Measurements from ENCODE around the gene TMEM82.
"Not testable (repeated sequence)": the region's sequence is repeated elsewhere in the genome, so short reads cannot be mapped to it uniquely, and the experiment has no call there.

TMEM82 gene

GRCh38 chr1:15742339-15742801 lies at the start of gene TMEM82:
Gene TMEM82, plus strand, starts transcription at chr1:15742499. Its CDS starts 61 bp downstream, at chr1:15742560.
- DNase-seq, result no peak

GRCh38 chr1:15693371-15693770 lies 48.9 kb upstream of the TMEM82 start:
- DNase-seq, result no peak

- peak; percentile 55 for DNase-seq
These were observed 45.3 kb upstream of the TMEM82 start for GRCh38 chr1:15696956-15697521.

GRCh38 chr1:15698201-15698600 lies 44.1 kb upstream of the TMEM82 start:
- DNase-seq, result no peak

- not testable (repeated sequence) for DNase-seq
These were observed 43.0 kb upstream of the TMEM82 start for GRCh38 chr1:15699321-15699720.

- no peak for DNase-seq
These were observed 41.8 kb upstream of the TMEM82 start for GRCh38 chr1:15700508-15700907.

GRCh38 chr1:15701784-15702183 lies 40.5 kb upstream of the TMEM82 start:
- DNase-seq, result no peak

GRCh38 chr1:15702722-15703550 lies 39.4 kb upstream of the TMEM82 start:
- DNase-seq, result no peak

- DNase-seq, result no peak
These were observed 38.7 kb upstream of the TMEM82 start for GRCh38 chr1:15703562-15703961.

- no peak for DNase-seq
These were observed 37.6 kb upstream of the TMEM82 start for GRCh38 chr1:15704526-15705183.

- DNase-seq, result no peak
These were observed 37.1 kb upstream of the TMEM82 start for GRCh38 chr1:15705184-15705566.

- DNase-seq, result no peak
These were observed 35.5 kb upstream of the TMEM82 start for GRCh38 chr1:15706751-15707150.

GRCh38 chr1:15707239-15707925 lies 34.9 kb upstream of the TMEM82 start:
- no peak for DNase-seq

- no peak for DNase-seq
These were observed 33.7 kb upstream of the TMEM82 start for GRCh38 chr1:15708486-15709137.

GRCh38 chr1:15709226-15709625 lies 33.1 kb upstream of the TMEM82 start:
- no peak for DNase-seq

- DNase-seq, result no peak
These were observed 30.1 kb upstream of the TMEM82 start for GRCh38 chr1:15712168-15712567.

GRCh38 chr1:15714406-15715136 lies 27.7 kb upstream of the TMEM82 start:
- no peak for DNase-seq

GRCh38 chr1:15717418-15718125 lies 24.7 kb upstream of the TMEM82 start:
- DNase-seq, result no peak

- DNase-seq, result no peak
These were observed 24.1 kb upstream of the TMEM82 start for GRCh38 chr1:15718199-15718601.

- DNase-seq, result no peak
These were observed 22.7 kb upstream of the TMEM82 start for GRCh38 chr1:15719381-15720120.

GRCh38 chr1:15720861-15721260 lies 21.4 kb upstream of the TMEM82 start:
- DNase-seq, result no peak

Measured in GF-D8 (cell line).